DND-41 (cell line): Measurements from ENCODE around the gene RAP2C.

Experiments used
- EZH2 ChIP-seq: IDR thresholded peaks from 3 replicates; pipeline ENCODE4 v1.6.1; 2012; ENCODE audit warnings: borderline replicate concordance, low read depth, mild to moderate bottlenecking, moderate library complexity, low read length, inconsistent platforms; ENCODE audit not compliant: severe bottlenecking
- TF ChIP-seq, protein P1 (sequence below): IDR thresholded peaks from 2 replicates; pipeline ENCODE4 v1.5.1; 2012; ENCODE audit warnings: borderline replicate concordance, low read length, moderate library complexity, mild to moderate bottlenecking; ENCODE audit not compliant: poor library complexity, severe bottlenecking; ENCODE audit errors: extremely low read depth

DNA sequence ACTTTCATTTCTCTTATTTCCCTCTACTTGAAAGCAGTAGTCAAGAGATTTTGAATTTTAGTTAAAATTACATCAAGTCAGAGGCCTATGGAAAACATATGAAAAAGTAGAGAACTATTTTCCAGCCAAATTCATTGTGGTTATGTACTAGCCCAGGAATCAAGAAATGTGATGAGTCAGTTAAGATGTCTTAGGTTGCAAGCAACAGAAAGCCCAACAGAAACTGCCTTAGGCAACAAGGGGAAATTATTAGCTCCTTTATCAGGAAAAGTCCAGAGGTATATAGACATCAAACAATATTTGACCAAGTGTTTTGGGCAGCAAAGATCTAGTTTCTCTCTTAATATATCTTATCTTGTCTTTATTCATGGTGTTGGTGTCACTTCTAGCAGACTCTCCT is 53.6 kb downstream of the RAP2C start:
- TF ChIP-seq, protein P1, sequence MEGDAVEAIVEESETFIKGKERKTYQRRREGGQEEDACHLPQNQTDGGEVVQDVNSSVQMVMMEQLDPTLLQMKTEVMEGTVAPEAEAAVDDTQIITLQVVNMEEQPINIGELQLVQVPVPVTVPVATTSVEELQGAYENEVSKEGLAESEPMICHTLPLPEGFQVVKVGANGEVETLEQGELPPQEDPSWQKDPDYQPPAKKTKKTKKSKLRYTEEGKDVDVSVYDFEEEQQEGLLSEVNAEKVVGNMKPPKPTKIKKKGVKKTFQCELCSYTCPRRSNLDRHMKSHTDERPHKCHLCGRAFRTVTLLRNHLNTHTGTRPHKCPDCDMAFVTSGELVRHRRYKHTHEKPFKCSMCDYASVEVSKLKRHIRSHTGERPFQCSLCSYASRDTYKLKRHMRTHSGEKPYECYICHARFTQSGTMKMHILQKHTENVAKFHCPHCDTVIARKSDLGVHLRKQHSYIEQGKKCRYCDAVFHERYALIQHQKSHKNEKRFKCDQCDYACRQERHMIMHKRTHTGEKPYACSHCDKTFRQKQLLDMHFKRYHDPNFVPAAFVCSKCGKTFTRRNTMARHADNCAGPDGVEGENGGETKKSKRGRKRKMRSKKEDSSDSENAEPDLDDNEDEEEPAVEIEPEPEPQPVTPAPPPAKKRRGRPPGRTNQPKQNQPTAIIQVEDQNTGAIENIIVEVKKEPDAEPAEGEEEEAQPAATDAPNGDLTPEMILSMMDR: no peak
- TF ChIP-seq EZH2: no peak
